Activated effector memory CD4-positive, alpha-beta T cell treated with anti-CD3 and anti-CD28 coated beads, Interleukin-2, amount 50 U/mL, for 16 hours (primary cell): Measurements from ENCODE around the gene L3HYPDH.

Experiments used
- DNase-seq: peaks from one replicate; pipeline ENCODE4 v3.0.0-alpha.2; 2020

Gene L3HYPDH

GRCh38 chr14:59424341-59425071 is 59.7 kb downstream of the L3HYPDH start:
- DNase-seq, result no peak
